ENCODE results near the gene NEDD8. TPM values are rescaled to one million over a fixed set of nuclear protein-coding genes. Genes with fewer than 3 reads are reported as not detected.

The NEDD8 gene
- total RNA-seq = 100 to 1,000 TPM; 178 to 229 TPM

DNA sequence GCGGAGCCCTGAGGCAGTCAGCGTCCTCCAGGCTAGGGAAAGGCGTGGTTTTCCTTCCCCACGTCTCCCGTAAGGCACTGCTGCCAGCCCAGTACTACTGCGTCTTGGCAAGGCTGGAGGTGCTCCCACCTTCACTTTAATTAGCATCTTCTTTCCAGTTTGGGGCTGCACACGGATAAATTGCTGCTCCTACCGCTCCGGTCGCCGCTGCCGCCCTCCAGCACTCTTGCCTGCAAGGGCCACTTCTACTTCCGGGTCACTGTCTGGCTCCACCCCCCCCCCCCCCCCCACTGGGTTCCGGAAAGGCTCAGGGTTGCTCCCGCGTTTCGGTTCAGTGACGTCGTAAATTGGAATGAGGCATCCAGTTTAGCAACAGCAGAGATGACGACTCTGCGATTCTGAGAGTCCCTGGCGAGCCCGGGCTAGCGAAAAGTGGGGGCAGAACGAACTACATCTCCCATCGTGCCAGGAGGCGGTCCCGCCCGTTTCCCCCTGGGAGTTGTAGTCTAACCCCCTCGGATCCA is at the start of gene NEDD8:
TSS of gene NEDD8 (minus strand) at position 247 of the 524 bp plus-strand sequence. CDS start at position 147, 100 bp downstream.
- Mint-ChIP-seq H3K36me3 (ENCODE audit: low read depth) (peaks cover 36% of the 10 kb centered on the region), H3K27me3 (no peaks in the 10 kb centered on the region)

DNA sequence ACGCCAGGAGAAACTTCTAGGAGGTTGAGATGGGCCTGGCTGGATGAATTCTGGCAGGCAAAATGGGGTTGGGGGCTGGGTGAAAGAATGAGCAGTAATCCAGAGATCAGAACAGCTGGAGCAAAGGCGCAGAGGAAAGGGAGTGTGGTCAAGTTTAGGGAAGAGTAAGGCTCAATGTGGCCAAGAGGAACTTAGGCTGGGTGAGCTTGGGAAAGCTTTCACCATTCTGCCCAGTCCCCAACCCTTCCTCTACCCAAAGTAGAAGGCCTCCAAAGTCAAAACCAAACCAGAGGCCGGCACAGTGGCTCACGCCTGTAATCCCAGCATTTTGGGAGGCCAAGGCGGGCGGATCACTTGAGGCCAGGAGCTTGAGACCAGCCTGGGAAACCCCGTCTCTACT is 49.5 kb upstream of the NEDD8 start:
- POLR2A ChIA-PET = no interaction called here
- Mint-ChIP-seq H3K9me3 (no peaks in the 10 kb centered on the region), H3K4me1 (peaks cover 36% of the 10 kb centered on the region)

More for the DNA sequence above, at the start of gene NEDD8:
- ChIA-PET POLR2A (interaction anchor here (1.2 kb wide), 1 partner anchor 10 kb away, joined by 5 read pairs; the partner anchor contains the start of gene TINF2), CTCF (interaction anchor here (1.4 to 2.3 kb wide), 2 partner anchors 10 to 12 kb away, joined by 3 to 14 read pairs; partner anchors contain the start of gene TINF2)
- Mint-ChIP-seq H3K4me3 (peak within 1 kb of the TSS; percentile 97), H3K4me1 (peaks cover 61% of the 10 kb centered on the region), H3K27ac (peak within 1 kb of the TSS; percentile 93), H3K9me3 (no peaks in the 10 kb centered on the region)
- DNase-seq = peak; percentile 91

DNA sequence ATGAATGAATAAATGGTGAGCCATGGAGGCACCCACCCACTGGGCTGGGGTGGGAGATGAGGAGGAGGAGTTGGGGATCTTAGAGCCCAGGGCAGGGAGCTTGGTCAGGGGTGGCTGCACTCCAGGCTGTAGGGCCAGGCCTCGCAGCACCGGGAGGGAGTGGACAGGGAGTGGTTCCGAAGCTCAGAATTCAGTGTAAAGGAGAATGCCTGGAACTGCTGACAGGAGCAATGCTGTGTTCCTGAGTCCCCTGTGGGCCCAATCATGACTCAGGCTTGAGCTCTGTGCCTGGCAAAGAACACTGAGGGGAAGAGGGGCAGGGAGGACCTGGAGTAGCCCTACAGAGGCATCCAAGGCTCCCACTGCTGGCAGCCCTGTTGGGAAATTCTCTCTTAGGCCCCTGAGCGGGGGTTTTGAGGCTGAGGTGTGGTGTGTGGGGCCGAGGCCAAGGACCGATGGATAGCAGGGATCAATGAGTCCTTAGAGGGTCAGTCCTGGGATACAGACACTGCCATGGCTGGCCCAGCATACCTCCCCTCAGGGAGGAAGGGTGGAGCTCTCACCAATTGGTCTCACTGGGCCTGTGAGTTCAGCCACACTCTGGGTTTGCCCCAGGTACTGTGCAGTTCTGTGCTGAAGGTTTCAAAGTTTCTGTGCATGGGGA is 48.8 kb upstream of the NEDD8 start:
- Mint-ChIP-seq H3K27me3 (peaks cover 3% of the 10 kb centered on the region), H3K9me3 (no peaks in the 10 kb centered on the region), H3K27ac (no peak overlapping the region), H3K4me1 (peaks cover 37% of the 10 kb centered on the region), H3K4me3 (no peak overlapping the region), H3K36me3 (ENCODE audit: low read depth) (peaks cover 3% of the 10 kb centered on the region)
- DNase-seq = no peak
- ChIA-PET CTCF (interaction anchor here (0.6 to 5.2 kb wide), 9 partner anchors 10 to 66 kb away, joined by 3 to 37 read pairs (median 5); partner anchors contain the start of genes DHRS1, NOP9, RABGGTA and TINF2), POLR2A (no interaction called here)

More for the DNA sequence above, 49.5 kb upstream of the NEDD8 start:
- peaks cover 3% of the 10 kb centered on the region for H3K36me3 Mint-ChIP-seq (ENCODE audit: low read depth)
- no peak overlapping the region for H3K27ac Mint-ChIP-seq
- CTCF ChIA-PET = interaction anchor here (0.6 to 5.2 kb wide), 5 partner anchors 9 to 730 kb away, joined by 3 to 37 read pairs (median 22); partner anchors contain the start of genes RABGGTA, TINF2 and ZFHX2
- no peak for DNase-seq
- H3K4me3 Mint-ChIP-seq = no peak overlapping the region
- peaks cover 5% of the 10 kb centered on the region for H3K27me3 Mint-ChIP-seq

DNA sequence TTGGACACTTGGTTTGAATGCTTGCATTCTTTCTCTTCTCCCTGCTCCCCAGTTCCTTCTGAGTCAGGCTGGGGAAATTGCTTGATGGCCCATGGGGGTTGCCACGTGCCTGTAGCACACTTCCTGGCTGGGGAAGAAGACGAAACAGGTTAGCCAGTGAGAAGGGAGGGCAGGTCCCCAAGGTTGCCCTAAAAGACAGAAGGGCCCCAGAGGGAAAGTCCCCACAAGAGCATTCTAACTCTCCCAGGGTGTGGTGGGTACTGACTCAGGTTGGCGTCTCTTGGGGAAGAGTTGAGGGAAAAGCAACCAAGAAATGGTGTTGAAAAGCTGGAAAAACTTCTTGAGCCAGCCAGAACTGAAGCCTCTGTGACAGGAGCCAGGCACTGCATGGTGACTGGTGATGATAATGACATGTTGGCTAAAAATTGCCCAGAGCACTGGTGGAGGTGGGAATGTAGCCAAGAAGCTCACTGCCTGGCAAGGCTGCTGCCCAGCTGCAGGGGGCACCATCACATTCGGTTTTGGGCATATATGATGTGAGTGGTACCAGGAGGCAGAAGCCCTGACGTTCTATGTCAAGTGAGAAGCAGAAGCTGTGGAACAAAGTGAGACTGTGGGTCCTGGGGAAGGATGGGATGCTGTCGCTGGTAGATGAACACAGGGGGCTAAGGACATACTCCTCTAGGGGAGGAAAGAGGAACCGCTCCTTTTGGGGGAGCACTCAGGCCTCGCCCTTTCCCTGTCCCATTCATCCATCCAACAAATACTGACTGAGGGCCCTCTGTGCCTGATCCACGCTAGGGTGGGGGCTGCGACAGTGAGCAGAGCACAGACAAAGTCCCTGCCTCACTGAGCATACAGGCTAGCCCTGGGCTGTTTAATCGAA is 47.4 kb upstream of the NEDD8 start:
- H3K4me3 Mint-ChIP-seq = no peak overlapping the region

GRCh38 chr14:24278424-24278823 is 46.3 kb upstream of the NEDD8 start:
- H3K9me3 Mint-ChIP-seq = no peaks in the 10 kb centered on the region
- no peak for DNase-seq
- H3K27ac Mint-ChIP-seq = peak overlapping the region; percentile 15
- ChIA-PET POLR2A (no interaction called here), CTCF (interaction anchor here (4.2 to 5.2 kb wide), 2 partner anchors 12 to 19 kb away, joined by 31 to 37 read pairs; no protein-coding TSS in a partner anchor)
- H3K36me3 Mint-ChIP-seq (ENCODE audit: low read depth) = peaks cover 3% of the 10 kb centered on the region
- H3K27me3 Mint-ChIP-seq = peaks cover 3% of the 10 kb centered on the region
- peaks cover 52% of the 10 kb centered on the region for H3K4me1 Mint-ChIP-seq
- H3K4me3 Mint-ChIP-seq = no peak overlapping the region

More for the DNA sequence above, 47.4 kb upstream of the NEDD8 start:
- H3K27ac Mint-ChIP-seq = peak overlapping the region; percentile 75
- CTCF ChIA-PET = interaction anchor here (1.0 to 5.2 kb wide), 7 partner anchors 9 to 41 kb away, joined by 3 to 37 read pairs (median 17); partner anchors contain the start of genes CIDEB, DHRS1, NOP9 and RABGGTA
- DNase-seq = peak; percentile 47
- peaks cover 43% of the 10 kb centered on the region for H3K4me1 Mint-ChIP-seq
- peaks cover 3% of the 10 kb centered on the region for H3K27me3 Mint-ChIP-seq
- H3K36me3 Mint-ChIP-seq (ENCODE audit: low read depth) = peaks cover 3% of the 10 kb centered on the region
- no peaks in the 10 kb centered on the region for H3K9me3 Mint-ChIP-seq
- POLR2A ChIA-PET = no interaction called here

DNA sequence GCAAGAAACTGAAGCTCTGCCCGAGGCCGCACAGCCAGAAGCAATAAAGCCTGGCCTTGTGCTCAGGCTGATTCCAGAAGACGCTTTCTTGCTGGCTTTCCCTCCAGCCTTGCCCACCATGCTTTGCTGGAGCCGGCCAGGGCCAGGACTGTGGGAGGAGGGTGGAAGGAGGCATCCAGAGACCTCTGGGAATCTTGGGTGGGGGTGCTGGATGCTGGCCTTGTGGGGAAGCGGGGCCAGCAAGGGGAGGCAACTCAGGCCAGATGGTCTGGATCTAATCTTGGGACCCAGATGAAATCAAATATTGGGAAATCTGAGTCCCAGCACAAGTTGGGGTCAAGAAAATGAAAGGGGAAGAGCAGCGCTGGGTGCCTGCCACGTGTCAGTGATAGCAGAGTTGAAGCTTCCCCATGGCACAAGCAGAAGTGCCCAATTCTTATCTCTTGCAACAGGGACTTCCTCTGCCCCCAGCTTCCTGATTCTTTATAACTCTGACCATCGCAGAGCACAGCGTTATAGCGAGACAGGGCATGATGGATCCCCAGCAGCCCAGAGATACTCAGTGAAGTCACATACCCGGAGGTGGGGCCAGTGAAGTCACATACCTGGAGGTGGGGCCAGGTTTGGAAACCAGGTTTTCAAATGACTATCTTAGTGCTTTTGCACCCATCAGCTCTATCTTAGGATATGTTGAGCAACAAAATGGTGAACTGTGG is 45.6 kb upstream of the NEDD8 start:
- peaks cover 3% of the 10 kb centered on the region for H3K27me3 Mint-ChIP-seq
- H3K36me3 Mint-ChIP-seq (ENCODE audit: low read depth) = peaks cover 3% of the 10 kb centered on the region
- no peak for DNase-seq
- peaks cover 58% of the 10 kb centered on the region for H3K4me1 Mint-ChIP-seq
- CTCF ChIA-PET = interaction anchor here (0.6 to 4.2 kb wide), 4 partner anchors 11 to 34 kb away, joined by 3 to 37 read pairs (median 6); partner anchors contain the start of gene LTB4R
- no peaks in the 10 kb centered on the region for H3K9me3 Mint-ChIP-seq
- peak overlapping the region; percentile 6 for H3K27ac Mint-ChIP-seq
- POLR2A ChIA-PET = no interaction called here
- H3K4me3 Mint-ChIP-seq = no peak overlapping the region

DNA sequence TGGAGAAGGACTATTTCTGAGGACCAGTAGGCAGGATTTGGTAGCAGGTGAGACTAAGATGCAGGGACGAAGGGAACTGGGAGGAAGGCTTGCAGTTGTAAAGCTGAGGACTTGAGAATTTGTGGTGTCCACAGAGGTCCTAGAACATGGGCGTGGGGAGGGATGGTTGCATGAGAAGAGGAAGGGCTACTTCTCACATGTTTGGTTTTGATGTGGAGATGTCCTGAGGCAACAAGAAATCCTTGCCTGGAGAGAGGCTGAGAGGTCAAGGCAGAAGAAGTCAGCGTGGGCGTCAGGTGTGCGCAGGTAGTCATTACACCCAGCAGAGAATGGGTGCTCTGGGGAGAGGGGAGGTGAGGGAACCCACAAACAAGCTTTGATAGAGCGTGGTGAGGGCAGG is 44.9 kb upstream of the NEDD8 start:
- H3K9me3 Mint-ChIP-seq = no peaks in the 10 kb centered on the region
- no peak overlapping the region for H3K27ac Mint-ChIP-seq
- H3K4me1 Mint-ChIP-seq = peaks cover 65% of the 10 kb centered on the region
- no peak overlapping the region for H3K4me3 Mint-ChIP-seq
- no peak for DNase-seq
- CTCF ChIA-PET = interaction anchor here (0.6 to 2.2 kb wide), 5 partner anchors 12 to 41 kb away, joined by 3 to 6 read pairs (median 4); partner anchors contain the start of genes CIDEB and LTB4R
- peaks cover 3% of the 10 kb centered on the region for H3K36me3 Mint-ChIP-seq (ENCODE audit: low read depth)
- POLR2A ChIA-PET = no interaction called here
- H3K27me3 Mint-ChIP-seq = peaks cover 3% of the 10 kb centered on the region

- no peaks in the 10 kb centered on the region for H3K27me3 Mint-ChIP-seq
- ChIA-PET POLR2A (interaction anchor here (0.6 to 1.1 kb wide), 3 partner anchors 16 to 63 kb away, joined by 3 to 4 read pairs (median 3); partner anchors contain the start of gene TINF2), CTCF (interaction anchor here (0.9 to 1.9 kb wide), 7 partner anchors 10 to 158 kb away, joined by 3 to 9 read pairs (median 4); partner anchors contain the start of genes IRF9, TGM1 and TINF2)
- H3K4me3 Mint-ChIP-seq = no peak overlapping the region
- DNase-seq = peak; percentile 52
- H3K4me1 Mint-ChIP-seq = peaks cover 67% of the 10 kb centered on the region
- H3K27ac Mint-ChIP-seq = peak overlapping the region; percentile 81
- peaks cover 3% of the 10 kb centered on the region for H3K36me3 Mint-ChIP-seq (ENCODE audit: low read depth)
- H3K9me3 Mint-ChIP-seq = no peaks in the 10 kb centered on the region
Observed at GRCh38 chr14:24274101-24274543, 42.0 kb upstream of the NEDD8 start.

GRCh38 chr14:24273422-24273998 is 41.3 kb upstream of the NEDD8 start:
- no peak for DNase-seq
- peak overlapping the region; percentile 81 for H3K27ac Mint-ChIP-seq
- H3K27me3 Mint-ChIP-seq = no peaks in the 10 kb centered on the region
- H3K4me1 Mint-ChIP-seq = peaks cover 61% of the 10 kb centered on the region
- POLR2A ChIA-PET = interaction anchor here (0.6 to 1.1 kb wide), 3 partner anchors 8 to 62 kb away, joined by 3 to 4 read pairs (median 3); partner anchors contain the start of gene TINF2
- no peak overlapping the region for H3K4me3 Mint-ChIP-seq
- no peaks in the 10 kb centered on the region for H3K9me3 Mint-ChIP-seq
- peaks cover 3% of the 10 kb centered on the region for H3K36me3 Mint-ChIP-seq (ENCODE audit: low read depth)
- CTCF ChIA-PET = interaction anchor here (0.9 to 3.5 kb wide), 8 partner anchors 9 to 158 kb away, joined by 3 to 22 read pairs (median 5); partner anchors contain the start of genes CIDEB, IRF9, TGM1 and TINF2

DNA sequence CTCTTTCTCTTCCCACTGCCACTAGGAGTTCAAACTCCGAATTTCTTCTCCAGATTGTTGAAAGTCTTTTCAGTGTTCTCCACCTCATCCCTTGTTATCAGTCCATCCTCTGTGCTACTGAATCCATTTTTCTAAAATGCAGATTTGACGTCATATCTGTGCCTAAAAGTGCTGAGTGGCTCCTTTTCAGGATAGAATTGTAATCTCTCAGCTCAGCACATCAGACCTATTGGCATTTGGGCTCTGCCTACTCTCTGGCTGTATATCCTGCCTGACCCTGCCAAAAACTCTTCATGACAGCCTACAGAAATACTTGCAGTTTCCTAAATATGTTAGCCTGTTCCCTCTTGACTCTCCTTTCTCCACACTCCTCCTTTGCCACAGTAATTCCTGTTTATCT is 40.3 kb upstream of the NEDD8 start:
- Mint-ChIP-seq H3K27me3 (no peaks in the 10 kb centered on the region), H3K4me3 (peak overlapping the region; percentile 87), H3K36me3 (ENCODE audit: low read depth) (peaks cover 3% of the 10 kb centered on the region), H3K9me3 (no peaks in the 10 kb centered on the region), H3K4me1 (peaks cover 52% of the 10 kb centered on the region), H3K27ac (peak overlapping the region; percentile 91)
- CTCF ChIA-PET = interaction anchor here (1.2 to 6.6 kb wide), 14 partner anchors 8 to 159 kb away, joined by 3 to 44 read pairs (median 18); partner anchors contain the start of genes CIDEB, DHRS1, IRF9 and NOP9
- POLR2A ChIA-PET = no interaction called here
- no peak for DNase-seq

DNA sequence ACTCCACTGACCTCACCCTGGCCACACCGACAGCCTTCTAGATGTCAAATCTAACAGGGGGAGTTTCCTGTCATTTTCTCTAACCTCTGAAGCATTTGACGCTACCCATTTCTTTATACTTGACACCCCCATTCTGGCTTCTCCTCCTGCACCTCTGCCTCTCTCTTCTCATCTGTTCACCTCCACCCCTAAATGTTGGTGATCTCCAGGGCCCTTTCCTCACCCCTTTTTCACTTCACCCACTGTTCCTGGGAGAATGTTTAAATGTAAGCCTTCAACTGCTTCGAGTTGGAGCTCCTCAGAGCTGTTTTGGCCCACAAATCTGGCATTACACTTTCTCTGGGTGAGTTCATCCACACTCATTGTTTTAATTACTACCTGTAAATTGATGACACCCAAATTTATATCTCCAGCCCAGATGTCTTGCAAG is 39.7 kb upstream of the NEDD8 start:
- no peaks in the 10 kb centered on the region for H3K9me3 Mint-ChIP-seq
- CTCF ChIA-PET = interaction anchor here (1.0 to 6.6 kb wide), 21 partner anchors 9 to 169 kb away, joined by 3 to 44 read pairs (median 11); partner anchors contain the start of genes CHMP4A, CIDEB, DCAF11 and DHRS1

More for the DNA sequence above, 39.7 kb upstream of the NEDD8 start:
- DNase-seq = no peak
- peaks cover 6% of the 10 kb centered on the region for H3K36me3 Mint-ChIP-seq (ENCODE audit: low read depth)
- H3K27ac Mint-ChIP-seq = peak overlapping the region; percentile 91
- H3K27me3 Mint-ChIP-seq = no peaks in the 10 kb centered on the region
- peaks cover 51% of the 10 kb centered on the region for H3K4me1 Mint-ChIP-seq
- H3K4me3 Mint-ChIP-seq = peak overlapping the region; percentile 87
- POLR2A ChIA-PET = interaction anchor here (0.8 to 1.6 kb wide), 3 partner anchors 18 to 29 kb away, joined by 3 to 11 read pairs (median 9); partner anchors contain the start of gene TINF2
